Naive thymus-derived CD4-positive, alpha-beta T cell (primary cell): ENCODE results near the gene CARD9. TPM values are rescaled to one million over a fixed set of nuclear protein-coding genes. Genes with fewer than 3 reads are reported as not detected.
A peak's percentile ranks its signal among the peaks of the same experiment; 100 is the strongest.

ENCODE experiments used
- ATAC-seq: fragments of 150-1000 bp; cut with Tn5 transposase; 2 replicates; pipeline ENCODE4 v1.10.0; 2021; ENCODE audit warnings: mild to moderate bottlenecking, moderate library complexity
- CTCF ChIA-PET: fragments of 350-600 bp; sonication (Branson Sonifier 250); formaldehyde crosslinking; loops from one replicate; lab custom pipeline; 2021; ENCODE audit warnings: antibody characterized with exemption; lab: Charles Lee
- POLR2A ChIA-PET: fragments of 350-600 bp; sonication (Branson Sonifier 250); formaldehyde crosslinking; loops from one replicate; lab custom pipeline; 2021; ENCODE audit warnings: antibody characterized with exemption, inconsistent platforms; lab: Charles Lee
- DNase-seq, 9 donors: peaks; one replicate each; pipeline versions ENCODE4 v3.0.0 to v3.0.0-alpha.2; 2020 to 2022; ENCODE audit warnings: mixed read lengths in 1 of 9
- H3K27ac ChIP-seq: one replicate; pipeline ENCODE4 v1.7.0; 2013; ENCODE audit warnings: mild to moderate bottlenecking, low read depth, low read length, moderate library complexity
- H3K27me3 ChIP-seq, 2 donors: one replicate each; pipeline ENCODE4 v1.7.0; 2013; ENCODE audit warnings: low read length in 2 of 2, mild to moderate bottlenecking in 2 of 2, moderate library complexity in 2 of 2; ENCODE audit not compliant: control insufficient read depth in 2 of 2, insufficient read depth in 2 of 2
- H3K36me3 ChIP-seq, 3 experiments: 1 replicate in 2 of 3; 2 replicates in 1 of 3; pipeline ENCODE4 v1.7.0; 2013; ENCODE audit warnings: low read length in 3 of 3, mild to moderate bottlenecking in 3 of 3, moderate library complexity in 1 of 3; ENCODE audit not compliant: insufficient read depth in 3 of 3, control insufficient read depth in 2 of 3
- H3K4me1 ChIP-seq, 2 donors: one replicate each; pipeline ENCODE4 v1.7.0; 2013; ENCODE audit warnings: low read length in 2 of 2, mild to moderate bottlenecking in 2 of 2, moderate library complexity in 1 of 2; ENCODE audit not compliant: control insufficient read depth in 2 of 2, insufficient read depth in 2 of 2
- H3K4me3 ChIP-seq: 2 replicates; pipeline ENCODE4 v1.7.0; 2013; ENCODE audit warnings: mild to moderate bottlenecking, low read length
- H3K9me3 ChIP-seq, 3 experiments: 1 replicate in 2 of 3; 2 replicates in 1 of 3; pipeline ENCODE4 v1.7.0; 2013; ENCODE audit warnings: low read length in 3 of 3; ENCODE audit not compliant: control insufficient read depth in 2 of 3
- H3K27ac Mint-ChIP-seq, 9 donors: one replicate each; pipeline ENCODE4 v1.8.0; 2020 to 2022; ENCODE audit warnings: mixed read lengths in 9 of 9, mild to moderate bottlenecking in 8 of 9, moderate library complexity in 5 of 9, inconsistent platforms in 2 of 9
- H3K27me3 Mint-ChIP-seq, 5 donors: one replicate each; pipeline ENCODE4 v1.8.0; 2021 to 2022; ENCODE audit warnings: mixed read lengths in 5 of 5, mild to moderate bottlenecking in 1 of 5
- H3K36me3 Mint-ChIP-seq, 5 donors: one replicate each; pipeline ENCODE4 v1.8.0; 2020 to 2022; ENCODE audit warnings: mixed read lengths in 5 of 5, mild to moderate bottlenecking in 3 of 5, inconsistent platforms in 1 of 5
- H3K4me1 Mint-ChIP-seq, 7 donors: one replicate each; pipeline ENCODE4 v1.8.0; 2020 to 2022; ENCODE audit warnings: mixed read lengths in 7 of 7, mild to moderate bottlenecking in 3 of 7, inconsistent platforms in 1 of 7
- H3K4me3 Mint-ChIP-seq, 10 donors: one replicate each; pipeline ENCODE4 v1.8.0; 2020 to 2022; ENCODE audit warnings: mild to moderate bottlenecking in 10 of 10, mixed read lengths in 10 of 10, moderate library complexity in 6 of 10, inconsistent platforms in 2 of 10
- H3K9me3 Mint-ChIP-seq, 11 donors: one replicate each; pipeline ENCODE4 v1.8.0; 2020 to 2022; ENCODE audit warnings: mixed read lengths in 11 of 11, mild to moderate bottlenecking in 4 of 11, inconsistent platforms in 1 of 11, moderate library complexity in 1 of 11
- intact Hi-C, 2 donors: fragments of 100-400 bp; cut with micrococcal nuclease; formaldehyde crosslinking; loops; one replicate each; pipeline ENCODE4 v1.15.1; 2023
- polyA plus RNA-seq, 2 donors: library from polyadenylated mRNA; unstranded; fragments of 300-500 nt; fragmentation: Illumina TruSeq; gene quantifications; one replicate each; pipeline ENCODE4 v1.2.3, GENCODE V29; 2021
- total RNA-seq, 6 experiments: library from RNA in 5 of 6; stranded (reverse) in 5 of 6; gene quantifications; 1 replicate in 5 of 6; 2 replicates in 1 of 6; pipeline ENCODE4 v1.2.3 and lab custom pipeline; 2021 to 2026

CARD9 gene
- total and polyA plus RNA-seq, 7 experiments from 2014 or later = 0.10 to 19.9 (median 1.1) TPM

DNA sequence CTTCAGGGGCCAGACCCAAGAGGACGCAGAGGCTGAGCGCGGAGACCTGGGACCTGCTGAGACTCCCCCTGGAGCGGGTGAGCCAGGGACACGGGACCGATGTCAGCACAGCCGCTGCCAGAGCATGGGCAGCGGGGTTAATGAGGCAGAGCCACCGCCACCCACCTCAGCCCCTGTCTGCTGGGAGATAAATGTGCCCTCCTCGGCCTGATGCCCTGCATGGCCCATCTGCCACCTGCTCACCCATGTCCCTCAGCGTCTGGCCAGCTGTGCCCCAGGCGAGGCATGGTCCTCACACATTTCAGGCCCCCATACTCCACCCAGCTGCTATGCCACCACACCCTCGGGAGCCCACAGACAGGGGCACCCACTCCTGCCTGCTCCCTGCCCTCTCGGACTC is 24.8 kb downstream of the CARD9 start:
- Histone ChIP-seq H3K4me3 (no peak overlapping the region), H3K9me3 (no peaks in the 10 kb centered on the region), H3K36me3 (no peaks in the 10 kb centered on the region), H3K27me3 (no peaks in the 10 kb centered on the region), H3K27ac (no peak overlapping the region), H3K4me1 (no peaks in the 10 kb centered on the region)
- Mint-ChIP-seq H3K9me3 (no peaks in the 10 kb centered on the region), H3K27me3 (no peaks in the 10 kb centered on the region), H3K4me3 (no peak overlapping the region), H3K4me1 (peaks cover 0 to 2% (median 0%) of the 10 kb centered on the region in 7 donors), H3K36me3 (no peaks in the 10 kb centered on the region), H3K27ac (no peak overlapping the region)
- ChIA-PET POLR2A (no interaction called here), CTCF (no interaction called here)
- intact Hi-C loops = no loop called here
- no peak for ATAC-seq
- no peak for DNase-seq

DNA sequence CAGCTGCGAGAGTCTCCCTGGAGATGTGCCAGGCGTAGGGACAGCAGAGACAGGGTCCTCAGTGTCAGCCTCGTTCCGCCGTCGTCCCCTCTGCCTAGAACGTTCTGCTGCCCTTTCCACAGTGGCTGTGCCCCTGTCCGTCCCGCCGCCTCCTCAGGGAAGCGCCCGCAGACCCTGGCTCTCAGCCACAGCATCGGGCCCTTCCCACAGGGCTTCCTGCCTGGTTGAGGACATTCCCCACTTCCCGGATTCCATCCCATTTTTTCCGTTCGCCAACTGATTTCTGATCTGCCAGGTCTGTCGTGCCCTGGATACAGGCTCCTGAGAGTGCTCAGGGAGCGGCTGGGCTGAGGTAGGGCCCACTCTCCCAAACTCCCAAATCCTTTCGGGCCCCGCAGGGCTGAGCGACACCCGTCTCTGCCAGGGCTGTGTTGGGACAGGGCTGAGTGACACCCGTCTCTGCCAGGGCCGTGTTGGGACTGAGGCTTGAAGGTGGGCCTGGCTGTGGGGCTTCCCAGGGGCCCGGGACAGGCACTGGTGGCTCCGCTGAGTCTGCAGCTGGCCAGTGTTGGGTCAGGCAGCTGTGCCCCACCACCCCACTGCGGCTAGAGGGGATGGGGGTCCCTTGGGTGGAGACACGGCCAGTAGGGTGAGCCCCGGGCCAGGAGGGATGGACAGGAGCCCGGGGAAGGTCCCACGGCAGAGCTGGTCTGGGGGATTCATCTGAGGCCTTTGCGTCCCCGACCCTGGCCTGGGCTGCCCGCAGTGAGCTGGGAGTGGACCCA is 25.8 kb downstream of the CARD9 start:
- POLR2A ChIA-PET = no interaction called here
- no peaks in the 10 kb centered on the region for H3K4me1 ChIP-seq
- CTCF ChIA-PET = no interaction called here
- no peaks in the 10 kb centered on the region for H3K36me3 ChIP-seq
- H3K4me1 Mint-ChIP-seq = peaks cover 0 to 2% (median 0%) of the 10 kb centered on the region in 7 donors
- no peak overlapping the region for H3K27ac Mint-ChIP-seq
- no peaks in the 10 kb centered on the region for H3K27me3 Mint-ChIP-seq
- H3K9me3 Mint-ChIP-seq = no peaks in the 10 kb centered on the region
- no peaks in the 10 kb centered on the region for H3K9me3 ChIP-seq
- H3K27ac ChIP-seq = no peak overlapping the region
- DNase-seq (no peak), ATAC-seq (no peak)
- intact Hi-C loops = no loop called here
- no peaks in the 10 kb centered on the region for H3K36me3 Mint-ChIP-seq
- no peak overlapping the region for H3K4me3 Mint-ChIP-seq
- no peaks in the 10 kb centered on the region for H3K27me3 ChIP-seq
- no peak overlapping the region for H3K4me3 ChIP-seq

DNA sequence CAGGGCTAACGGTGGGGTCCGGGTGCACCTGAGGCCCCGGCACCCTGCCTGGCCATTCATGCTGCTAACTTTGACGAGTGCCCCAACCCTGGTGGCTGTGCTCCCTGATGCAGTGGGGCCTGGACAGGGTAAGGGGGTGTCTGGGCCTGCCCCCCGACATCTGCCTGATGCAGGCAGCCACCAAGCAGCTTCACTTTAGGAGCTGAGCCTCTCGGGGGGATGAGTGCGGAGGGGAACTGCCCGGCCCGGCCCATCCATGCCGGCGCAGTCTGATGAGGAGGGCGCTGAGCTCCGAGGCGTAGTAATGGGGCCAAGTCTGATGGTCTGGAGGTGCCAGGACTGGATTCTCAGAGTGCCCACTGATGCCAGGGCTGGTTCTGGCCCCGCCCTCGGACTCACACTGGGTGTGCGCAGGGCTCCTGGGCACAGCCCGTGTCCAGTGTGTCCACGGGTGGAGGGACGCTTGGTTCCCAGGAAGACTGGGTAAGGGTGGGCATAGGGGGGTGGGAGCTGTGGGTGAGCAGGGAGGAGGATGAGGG is 26.5 kb downstream of the CARD9 start:
- Mint-ChIP-seq H3K27me3 (no peaks in the 10 kb centered on the region), H3K9me3 (no peaks in the 10 kb centered on the region), H3K36me3 (no peaks in the 10 kb centered on the region), H3K27ac (no peak overlapping the region), H3K4me3 (no peak overlapping the region), H3K4me1 (peaks cover 0 to 2% (median 0%) of the 10 kb centered on the region in 7 donors)
- H3K4me3 ChIP-seq = no peak overlapping the region
- ChIA-PET CTCF (no interaction called here), POLR2A (no interaction called here)
- intact Hi-C loops = no loop called here
- ATAC-seq = no peak
- H3K27ac ChIP-seq = no peak overlapping the region
- H3K4me1 ChIP-seq = no peaks in the 10 kb centered on the region
- H3K9me3 ChIP-seq = no peaks in the 10 kb centered on the region
- no peaks in the 10 kb centered on the region for H3K36me3 ChIP-seq
- no peaks in the 10 kb centered on the region for H3K27me3 ChIP-seq
- DNase-seq = no peak

DNA sequence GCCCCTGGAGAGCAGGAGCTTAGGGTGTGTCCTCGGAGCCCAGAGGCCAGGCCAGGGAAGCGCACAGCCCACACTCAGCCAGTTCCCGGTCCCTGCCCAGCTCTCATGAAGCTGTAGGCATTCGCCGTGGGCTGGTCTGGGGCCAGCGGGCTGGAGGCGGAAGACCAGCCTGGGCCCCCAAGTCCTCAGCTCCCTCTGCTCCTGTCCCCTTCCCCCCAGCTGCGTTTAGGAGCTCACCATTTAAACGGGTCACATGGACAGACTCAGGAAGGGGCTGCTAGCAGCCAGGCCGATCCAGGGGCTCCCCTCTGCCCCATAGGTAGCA is 27.4 kb downstream of the CARD9 start:
- Mint-ChIP-seq H3K4me1 (peaks cover 0 to 2% (median 0%) of the 10 kb centered on the region in 7 donors), H3K9me3 (no peaks in the 10 kb centered on the region), H3K27me3 (no peaks in the 10 kb centered on the region), H3K27ac (no peak overlapping the region), H3K36me3 (no peaks in the 10 kb centered on the region), H3K4me3 (no peak overlapping the region)
- ATAC-seq (no peak), DNase-seq (no peak)
- POLR2A ChIA-PET = no interaction called here
- H3K4me1 ChIP-seq = no peaks in the 10 kb centered on the region
- H3K9me3 ChIP-seq = no peaks in the 10 kb centered on the region
- no peak overlapping the region for H3K4me3 ChIP-seq
- intact Hi-C loops = no loop called here
- no peak overlapping the region for H3K27ac ChIP-seq
- H3K36me3 ChIP-seq = no peaks in the 10 kb centered on the region
- no peaks in the 10 kb centered on the region for H3K27me3 ChIP-seq
- CTCF ChIA-PET = no interaction called here

DNA sequence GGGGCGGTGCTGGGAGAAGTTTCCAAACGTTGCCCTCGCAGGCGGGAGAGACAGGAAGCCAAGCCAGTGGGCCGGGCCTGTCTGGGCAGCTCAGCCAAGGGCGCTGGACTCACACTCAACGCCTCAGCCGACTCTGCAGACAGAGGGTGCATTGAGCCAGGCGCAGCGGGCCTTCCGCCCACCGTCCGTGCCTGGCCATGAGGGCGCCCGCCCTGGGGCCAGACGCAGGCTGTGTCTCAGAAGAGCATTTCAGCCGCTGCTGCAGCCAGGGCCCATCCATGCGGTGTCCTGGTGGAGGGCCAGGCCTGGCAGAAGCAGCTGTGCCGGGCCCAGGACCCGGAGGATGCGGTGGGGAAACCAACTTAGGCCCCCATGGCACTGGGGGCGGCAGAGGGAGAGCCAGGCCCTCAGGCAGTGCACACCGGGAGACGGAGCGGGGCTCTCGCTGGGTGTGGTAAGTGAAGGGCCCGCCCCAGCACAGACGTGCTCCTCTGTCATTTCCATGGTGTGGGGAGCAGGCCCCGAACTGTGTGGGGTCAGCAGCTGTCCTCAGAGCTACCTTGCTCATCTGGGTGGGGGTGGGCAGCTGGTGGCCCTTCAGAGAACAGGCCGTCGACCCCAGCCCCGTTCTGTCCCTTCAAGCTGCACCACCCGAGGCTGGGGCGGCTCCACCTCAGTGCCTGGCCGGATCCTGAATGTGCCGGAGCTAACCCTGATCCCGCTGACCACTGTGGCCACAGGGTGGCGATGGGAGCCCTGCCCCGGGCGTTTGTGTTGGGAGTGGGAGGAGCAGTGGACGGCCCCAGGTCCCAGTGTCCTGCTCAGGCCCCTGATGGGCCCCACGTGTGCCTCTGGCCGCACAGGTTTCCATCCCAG is 27.9 kb downstream of the CARD9 start:
- no peaks in the 10 kb centered on the region for H3K4me1 ChIP-seq
- H3K36me3 Mint-ChIP-seq = no peaks in the 10 kb centered on the region
- H3K9me3 Mint-ChIP-seq = no peaks in the 10 kb centered on the region
- H3K27ac ChIP-seq = no peak overlapping the region
- POLR2A ChIA-PET = no interaction called here
- no peaks in the 10 kb centered on the region for H3K36me3 ChIP-seq
- CTCF ChIA-PET = no interaction called here
- H3K9me3 ChIP-seq = no peaks in the 10 kb centered on the region
- DNase-seq = no peak
- no peak overlapping the region for H3K27ac Mint-ChIP-seq
- no peaks in the 10 kb centered on the region for H3K27me3 ChIP-seq
- no peak overlapping the region for H3K4me3 ChIP-seq
- intact Hi-C loops = no loop called here
- ATAC-seq = no peak
- H3K4me3 Mint-ChIP-seq = no peak overlapping the region
- no peaks in the 10 kb centered on the region for H3K27me3 Mint-ChIP-seq
- peaks cover 0 to 2% (median 0%) of the 10 kb centered on the region in 7 donors for H3K4me1 Mint-ChIP-seq

DNA sequence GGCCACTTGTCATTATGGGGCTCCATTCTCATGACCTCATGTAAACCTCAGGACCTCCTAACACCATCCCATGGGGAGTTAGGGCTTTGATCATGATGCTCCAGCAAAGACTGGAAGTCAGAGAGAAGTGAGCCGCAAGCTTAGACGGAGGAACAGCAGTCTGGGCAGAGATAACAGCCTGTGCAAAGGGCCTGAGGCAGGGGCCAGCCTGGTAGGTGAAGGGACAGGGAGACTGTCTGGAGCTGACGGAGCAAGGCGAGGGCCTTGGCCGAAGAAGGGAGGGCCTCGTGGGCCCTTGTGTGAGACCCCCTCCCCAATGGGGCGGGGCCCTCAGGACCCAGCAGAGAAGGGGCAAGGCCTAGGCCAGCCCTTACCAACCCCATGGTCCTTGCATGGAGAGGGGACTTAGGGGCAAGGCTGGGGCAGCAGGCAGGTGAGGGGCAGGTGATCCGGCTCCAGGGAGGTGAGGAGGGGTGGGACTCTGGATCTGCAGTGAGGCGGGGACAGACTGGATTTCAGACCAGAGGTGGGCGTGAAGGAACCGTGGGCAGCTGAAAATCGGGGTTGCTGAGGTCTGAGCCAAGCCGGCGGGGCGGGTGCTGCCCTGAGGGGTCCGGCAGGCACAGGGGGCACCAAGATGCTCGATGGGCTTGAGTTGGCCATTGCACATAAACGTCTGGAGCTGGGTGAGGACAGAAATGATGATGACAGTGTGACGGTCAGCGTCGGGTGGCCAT is 28.8 kb downstream of the CARD9 start:
- intact Hi-C loops = no loop called here
- DNase-seq (no peak), ATAC-seq (no peak)
- H3K27ac Mint-ChIP-seq = peak overlapping the region in 1 of 9 donors; percentile 14
- no peak overlapping the region for H3K27ac ChIP-seq
- no peaks in the 10 kb centered on the region for H3K27me3 ChIP-seq
- no peak overlapping the region for H3K4me3 ChIP-seq
- H3K4me1 ChIP-seq = no peaks in the 10 kb centered on the region
- no peaks in the 10 kb centered on the region for H3K9me3 Mint-ChIP-seq
- H3K4me1 Mint-ChIP-seq = peaks cover 0 to 2% (median 0%) of the 10 kb centered on the region in 7 donors
- H3K9me3 ChIP-seq = no peaks in the 10 kb centered on the region
- POLR2A ChIA-PET = no interaction called here
- H3K36me3 Mint-ChIP-seq = no peaks in the 10 kb centered on the region
- H3K4me3 Mint-ChIP-seq = no peak overlapping the region
- H3K36me3 ChIP-seq = no peaks in the 10 kb centered on the region
- CTCF ChIA-PET = no interaction called here
- no peaks in the 10 kb centered on the region for H3K27me3 Mint-ChIP-seq
